ENCODE results near the gene SPO11. TPM values are rescaled to one million over a fixed set of nuclear protein-coding genes. Genes with fewer than 3 reads are reported as not detected.

Gene SPO11
- total RNA-seq, 6 experiments from 2014 or later = not detected

DNA sequence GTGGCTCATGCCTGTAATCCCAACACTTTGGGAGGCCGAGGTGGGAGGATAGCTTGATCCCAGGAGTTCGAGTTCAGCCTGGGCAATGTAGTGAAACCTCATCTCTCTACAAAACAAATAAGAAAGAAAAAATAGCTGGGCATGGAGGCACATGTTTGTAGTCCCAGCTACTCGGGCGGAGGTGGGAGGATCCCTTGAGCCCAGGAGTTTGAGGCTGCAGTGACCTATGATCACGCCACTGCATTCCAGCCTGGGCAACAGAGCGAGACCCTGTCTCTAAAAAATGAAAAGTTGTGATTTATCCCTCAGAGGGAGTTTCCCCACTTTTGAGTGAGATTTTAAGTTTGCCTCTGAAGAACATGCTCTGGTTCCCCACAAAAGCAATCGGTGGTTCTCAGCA is 45.7 kb upstream of the SPO11 start:
- DNase-seq (no peak), ATAC-seq (no peak)
- no peak overlapping the region for H3K4me3 ChIP-seq
- TF ChIP-seq, protein P1, sequence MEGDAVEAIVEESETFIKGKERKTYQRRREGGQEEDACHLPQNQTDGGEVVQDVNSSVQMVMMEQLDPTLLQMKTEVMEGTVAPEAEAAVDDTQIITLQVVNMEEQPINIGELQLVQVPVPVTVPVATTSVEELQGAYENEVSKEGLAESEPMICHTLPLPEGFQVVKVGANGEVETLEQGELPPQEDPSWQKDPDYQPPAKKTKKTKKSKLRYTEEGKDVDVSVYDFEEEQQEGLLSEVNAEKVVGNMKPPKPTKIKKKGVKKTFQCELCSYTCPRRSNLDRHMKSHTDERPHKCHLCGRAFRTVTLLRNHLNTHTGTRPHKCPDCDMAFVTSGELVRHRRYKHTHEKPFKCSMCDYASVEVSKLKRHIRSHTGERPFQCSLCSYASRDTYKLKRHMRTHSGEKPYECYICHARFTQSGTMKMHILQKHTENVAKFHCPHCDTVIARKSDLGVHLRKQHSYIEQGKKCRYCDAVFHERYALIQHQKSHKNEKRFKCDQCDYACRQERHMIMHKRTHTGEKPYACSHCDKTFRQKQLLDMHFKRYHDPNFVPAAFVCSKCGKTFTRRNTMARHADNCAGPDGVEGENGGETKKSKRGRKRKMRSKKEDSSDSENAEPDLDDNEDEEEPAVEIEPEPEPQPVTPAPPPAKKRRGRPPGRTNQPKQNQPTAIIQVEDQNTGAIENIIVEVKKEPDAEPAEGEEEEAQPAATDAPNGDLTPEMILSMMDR (IDR thresholded peaks at IDR 0.05) = no peak
- no peak for TF ChIP-seq POLR2A (IDR thresholded peaks at IDR 0.05)
- H3K27me3 ChIP-seq = no peaks in the 10 kb centered on the region
- no peaks in the 10 kb centered on the region for H3K4me1 ChIP-seq
- H3K9me3 ChIP-seq = no peaks in the 10 kb centered on the region
- intact Hi-C loops (cut with DNase I) = no loop called here
- no peak overlapping the region for H3K27ac ChIP-seq
- no peaks in the 10 kb centered on the region for H3K36me3 ChIP-seq
- 53% methylated on average over 6 of the region's 7 CpGs for WGBS (ENCODE audit: insufficient coverage, low coverage, low lambda C conversion rate, missing lambda C conversion rate)

DNA sequence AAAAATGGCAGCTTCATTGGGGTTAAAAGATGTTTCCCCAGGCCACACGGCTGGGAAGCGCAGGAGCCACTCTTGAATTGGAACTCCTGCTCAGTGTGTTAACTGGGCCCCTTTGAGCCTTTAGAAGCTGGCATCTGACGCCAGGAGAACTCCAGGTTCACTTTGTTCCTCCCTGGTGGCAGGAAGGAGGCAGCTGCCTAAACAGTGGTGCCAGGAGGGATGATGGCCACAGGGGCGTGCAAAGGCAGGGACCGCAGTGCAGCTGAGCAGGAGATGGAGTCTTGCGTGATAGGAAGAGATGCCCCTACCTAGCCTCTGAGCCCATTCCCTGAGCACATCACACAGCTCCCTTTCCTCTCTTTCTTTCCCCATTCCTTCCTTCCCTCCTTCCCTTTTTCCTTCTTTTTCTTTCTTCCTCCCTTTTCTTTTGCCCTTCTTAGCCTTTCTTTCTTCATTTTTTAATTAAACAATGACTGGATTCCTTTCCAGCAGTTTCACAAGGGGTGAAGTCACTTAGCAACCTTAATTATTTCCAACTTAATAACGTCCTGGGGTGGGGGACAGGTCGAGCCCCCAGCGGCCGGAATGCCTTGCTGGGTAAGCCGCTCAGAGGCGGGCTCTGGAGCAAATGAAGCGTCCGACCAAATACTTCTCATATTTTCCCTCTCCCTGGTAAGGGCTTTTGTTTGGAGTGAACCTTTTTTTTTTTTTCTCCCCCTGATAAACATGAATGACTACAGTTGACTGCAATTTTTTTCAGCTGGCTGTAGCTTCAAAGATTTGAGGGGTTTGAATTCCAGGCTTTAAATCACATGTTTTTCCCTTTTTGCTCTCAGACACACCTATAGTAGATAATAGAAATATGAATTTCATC is 42.4 kb upstream of the SPO11 start:
- no peaks in the 10 kb centered on the region for H3K36me3 ChIP-seq
- intact Hi-C loops (cut with DNase I) = no loop called here
- no peaks in the 10 kb centered on the region for H3K9me3 ChIP-seq
- H3K27ac ChIP-seq = no peak overlapping the region
- no peaks in the 10 kb centered on the region for H3K4me1 ChIP-seq
- no peak for DNase-seq
- TF ChIP-seq, protein P1 (IDR thresholded peaks at IDR 0.05) = no peak
- no peak for TF ChIP-seq POLR2A (IDR thresholded peaks at IDR 0.05)
- ATAC-seq = no peak
- 20% methylated on average over 11 of the region's 14 CpGs for WGBS (ENCODE audit: insufficient coverage, low coverage, low lambda C conversion rate, missing lambda C conversion rate)
- H3K4me3 ChIP-seq = no peak overlapping the region
- no peaks in the 10 kb centered on the region for H3K27me3 ChIP-seq

DNA sequence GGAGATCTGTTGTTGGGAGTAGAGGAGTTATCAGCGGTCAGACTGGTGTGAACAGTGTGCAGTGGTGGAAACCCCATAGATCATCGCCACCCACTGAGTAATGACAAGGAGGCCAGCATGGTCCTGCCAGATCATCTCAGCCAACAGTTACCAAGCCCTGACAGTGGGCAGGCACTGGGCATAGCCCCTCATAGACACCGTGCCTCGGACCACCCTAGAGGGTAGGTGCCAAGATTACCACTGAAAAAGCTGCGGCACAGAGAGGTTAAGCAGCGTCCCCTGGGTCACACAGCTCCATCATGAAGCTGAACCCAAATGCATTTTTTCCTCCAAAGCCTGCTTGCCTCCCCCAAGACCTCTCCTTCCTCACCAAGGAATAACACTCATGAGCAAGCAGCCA is 41.7 kb upstream of the SPO11 start:
- WGBS (ENCODE audit: insufficient coverage, low coverage, low lambda C conversion rate, missing lambda C conversion rate) = 29% methylated on average over 4 of the region's 6 CpGs
- DNase-seq (no peak), ATAC-seq (no peak)
- H3K27ac ChIP-seq = no peak overlapping the region
- TF ChIP-seq, protein P1 (IDR thresholded peaks at IDR 0.05) = no peak
- TF ChIP-seq POLR2A (IDR thresholded peaks at IDR 0.05) = no peak
- H3K9me3 ChIP-seq = no peaks in the 10 kb centered on the region
- no peaks in the 10 kb centered on the region for H3K27me3 ChIP-seq
- H3K4me1 ChIP-seq = no peaks in the 10 kb centered on the region
- H3K36me3 ChIP-seq = no peaks in the 10 kb centered on the region
- intact Hi-C loops (cut with DNase I) = no loop called here
- no peak overlapping the region for H3K4me3 ChIP-seq

DNA sequence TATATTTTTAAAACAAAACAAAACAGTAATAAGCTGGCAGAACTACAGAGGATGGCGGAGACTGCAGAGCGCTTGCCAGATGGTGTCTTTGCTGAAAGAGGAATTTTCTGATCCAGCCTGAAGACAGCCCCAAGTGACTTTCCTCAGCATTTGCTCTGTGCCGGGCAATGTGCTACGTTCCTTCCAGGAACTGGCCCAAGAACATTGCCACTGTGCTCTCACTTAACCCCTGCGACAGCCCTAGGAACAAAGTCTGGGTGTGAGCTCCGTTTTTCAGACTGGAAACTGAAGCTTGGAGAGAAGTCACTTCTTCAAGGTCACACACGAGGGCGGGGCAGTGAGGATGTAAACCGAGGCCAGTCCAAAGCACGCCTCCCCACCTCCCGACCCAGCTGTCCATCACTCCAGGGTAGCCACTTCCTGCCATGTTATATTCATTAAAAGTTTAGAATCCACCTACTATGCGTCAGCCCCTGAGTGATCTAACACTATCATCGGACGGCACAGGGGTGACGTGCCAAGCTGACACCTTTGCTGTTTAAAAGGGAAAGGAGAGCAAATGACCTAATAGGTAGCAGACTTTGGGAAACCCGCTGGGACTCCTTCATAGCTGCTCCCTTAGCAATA is 40.8 kb upstream of the SPO11 start:
- intact Hi-C loops (cut with DNase I) = no loop called here
- Histone ChIP-seq H3K9me3 (no peaks in the 10 kb centered on the region), H3K4me1 (no peaks in the 10 kb centered on the region), H3K27me3 (no peaks in the 10 kb centered on the region), H3K36me3 (no peaks in the 10 kb centered on the region), H3K27ac (no peak overlapping the region), H3K4me3 (no peak overlapping the region)
- no peak for DNase-seq
- no peak for ATAC-seq
- TF ChIP-seq, protein P1 (IDR thresholded peaks at IDR 0.05) = no peak
- no peak for TF ChIP-seq POLR2A (IDR thresholded peaks at IDR 0.05)
- 37% methylated on average over 10 of the region's 16 CpGs for WGBS (ENCODE audit: insufficient coverage, low coverage, low lambda C conversion rate, missing lambda C conversion rate)

Measured in right lobe of liver (tissue), 6 donors.